NCI-H1417 treated with DMSO at 0.1 percent for 48 hours (cell line): ENCODE results near the gene TMPRSS15.
"Not testable (repeated sequence)": the region's sequence is repeated elsewhere in the genome, so short reads cannot be mapped to it uniquely, and the experiment has no call there.

Experiments used
- DNase-seq: peaks from one replicate; lab custom pipeline; 2025; lab: John Stamatoyannopoulos, UW

Gene TMPRSS15

DNA sequence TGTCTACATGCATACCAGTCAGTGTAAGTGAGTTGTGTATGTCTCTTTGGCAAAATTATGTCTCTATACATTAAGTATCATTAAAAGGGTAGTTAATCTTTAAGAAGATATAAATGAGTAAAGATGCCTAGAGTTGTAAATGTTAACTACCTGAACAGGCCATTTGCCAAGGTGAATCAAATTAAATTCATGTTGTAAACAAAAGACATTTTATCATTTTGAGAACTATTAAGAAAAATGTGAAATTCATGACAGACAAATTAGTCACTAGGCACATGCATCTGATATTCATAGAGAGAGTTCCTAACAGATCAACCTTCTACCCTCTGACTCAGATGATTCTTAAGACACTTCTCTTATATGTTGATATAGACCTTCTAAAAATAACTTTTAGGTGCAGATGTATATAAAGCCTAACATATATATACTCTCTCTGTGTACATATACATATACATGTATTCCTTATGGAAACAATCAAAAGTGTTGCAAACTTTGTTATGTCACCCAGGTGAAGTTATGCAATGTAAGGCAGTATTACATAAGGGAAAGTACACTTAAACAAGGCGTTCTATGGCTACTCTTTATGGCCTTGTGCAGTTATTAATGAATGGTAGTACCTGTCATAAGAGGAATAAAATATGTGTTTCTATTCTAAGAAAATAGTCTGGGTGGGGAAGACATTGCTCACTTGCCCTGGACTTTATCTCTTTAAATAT lies at the start of gene TMPRSS15:
TSS of gene TMPRSS15 (minus strand) at position 51 of the 716 bp plus-strand sequence. CDS start 163 bp downstream, outside the sequence.
- no peak for DNase-seq

DNA sequence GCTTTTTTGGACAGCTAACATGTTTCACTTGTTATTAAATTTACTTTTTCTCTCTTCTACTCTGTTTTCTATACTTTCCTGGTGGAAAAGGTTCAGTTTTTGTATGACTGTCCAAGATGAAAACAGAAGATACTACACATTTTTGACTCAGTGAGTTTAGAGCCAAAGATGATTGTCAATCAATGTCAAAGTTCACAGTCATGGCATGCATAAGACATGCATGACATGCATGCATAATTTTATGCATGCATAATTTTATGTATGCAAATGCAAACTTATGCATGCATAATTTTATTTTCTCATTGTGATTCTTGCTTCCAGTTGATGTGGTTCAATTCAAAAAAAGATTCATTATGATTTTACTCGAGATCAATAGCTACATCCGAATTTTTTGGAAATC lies 48.1 kb upstream of the TMPRSS15 start:
- DNase-seq, result no peak

DNA sequence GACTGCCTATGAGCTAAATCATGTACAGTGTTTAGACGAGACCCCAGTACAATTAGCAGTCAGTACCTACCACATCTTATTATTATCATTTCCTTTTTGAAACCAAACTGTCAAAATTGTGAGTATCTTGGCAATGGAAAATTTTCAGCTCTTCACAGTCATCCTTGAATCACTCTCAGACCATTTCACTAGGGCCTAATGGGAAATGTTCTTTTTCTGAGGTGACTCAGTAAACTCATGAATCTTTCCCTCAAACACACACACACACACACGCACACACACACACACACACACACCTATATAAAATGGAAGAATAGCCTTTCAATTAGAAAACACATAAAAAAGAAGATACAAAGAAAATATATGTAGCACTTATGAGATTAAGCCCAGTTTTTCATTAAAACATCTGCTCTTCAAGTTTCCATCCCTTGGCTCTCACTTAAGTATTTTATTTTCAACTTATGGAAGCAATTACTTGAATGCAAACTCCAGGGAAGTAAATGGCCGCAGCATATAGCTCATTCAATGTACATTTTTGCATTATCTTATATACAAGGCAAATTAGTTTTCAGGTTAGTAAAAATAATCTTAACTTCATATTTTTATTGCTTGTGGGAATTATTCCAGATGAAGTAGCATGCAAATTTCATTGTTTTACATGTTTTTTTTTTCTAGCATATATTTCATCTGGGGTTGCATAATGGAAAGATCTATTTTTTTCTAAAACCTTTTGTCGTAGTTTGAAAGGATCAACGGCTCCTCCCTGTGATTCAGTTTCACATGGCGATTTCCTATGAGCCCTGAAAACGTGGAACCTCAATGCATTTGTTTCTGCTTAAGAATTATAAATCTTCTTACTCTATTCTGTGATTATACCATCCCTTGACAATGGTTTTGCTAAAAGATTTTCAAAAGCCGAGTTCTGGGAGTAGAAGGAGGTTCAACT lies 46.3 kb upstream of the TMPRSS15 start:
- DNase-seq, result no peak

GRCh38 chr21:18443701-18444100 lies 40.1 kb upstream of the TMPRSS15 start:
- no peak for DNase-seq

DNA sequence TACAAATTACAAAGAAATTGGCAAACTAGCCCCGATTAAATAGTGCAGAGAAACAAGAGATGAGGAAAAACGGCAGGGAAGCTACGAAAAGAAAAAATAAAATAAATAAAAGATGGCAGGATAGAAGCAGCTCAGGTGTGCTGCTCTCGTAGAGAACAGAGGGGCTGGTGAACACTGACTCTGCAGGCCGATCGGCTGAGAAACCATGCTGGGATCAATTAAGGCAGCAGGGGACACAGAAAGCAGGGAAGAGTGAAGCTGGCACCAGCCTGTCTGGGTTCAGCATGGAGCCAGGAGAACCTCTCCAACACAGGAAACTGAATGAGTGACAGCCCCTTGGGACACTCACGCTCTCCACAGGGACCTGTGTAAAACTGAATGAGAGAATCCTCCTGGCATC lies 39.5 kb upstream of the TMPRSS15 start:
- peak; percentile 32 for DNase-seq

- DNase-seq, result no peak
Measured at GRCh38 chr21:18430341-18430740, 26.8 kb upstream of the TMPRSS15 start.

DNA sequence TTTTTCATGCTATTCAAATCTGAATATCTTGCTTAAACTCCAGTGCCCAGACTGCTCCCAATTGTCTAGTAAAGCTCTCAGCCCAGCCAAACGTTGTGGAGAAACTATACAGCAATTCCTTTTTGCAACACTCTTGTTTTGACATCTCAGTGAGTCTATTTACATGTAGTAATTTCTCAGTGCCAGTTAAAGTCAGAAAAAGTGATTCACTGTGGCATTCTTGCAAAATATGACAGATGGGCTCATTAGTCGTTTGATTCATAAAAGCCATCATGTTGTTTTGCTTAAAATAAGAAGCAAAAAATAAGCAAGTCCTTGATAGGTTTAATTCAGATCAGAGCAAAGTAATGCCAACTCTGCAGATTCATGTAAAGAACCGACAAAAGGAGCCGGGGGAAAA lies 20.7 kb upstream of the TMPRSS15 start:
- DNase-seq, result no peak

- DNase-seq, result no peak
Measured at GRCh38 chr21:18417141-18417790, 13.7 kb upstream of the TMPRSS15 start.

DNA sequence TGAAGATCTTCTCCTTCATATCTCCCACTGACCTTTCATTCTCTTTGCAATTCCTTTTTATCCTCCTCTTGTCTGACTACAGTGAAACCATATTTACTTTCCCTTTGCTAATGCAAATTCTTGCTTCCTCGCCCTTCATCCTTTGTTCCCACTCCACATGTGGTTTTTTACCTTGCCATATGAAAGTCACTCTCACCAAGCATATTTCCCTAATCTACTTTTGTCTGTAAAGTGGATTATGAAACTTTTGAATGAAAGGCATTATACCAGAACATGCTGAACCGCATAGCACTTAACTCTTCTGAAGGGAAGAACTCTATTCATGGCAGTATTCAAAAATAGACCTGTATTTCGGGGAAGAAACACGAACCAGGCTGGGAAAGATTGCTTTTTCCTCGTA lies 8.0 kb upstream of the TMPRSS15 start:
- DNase-seq, result no peak

DNA sequence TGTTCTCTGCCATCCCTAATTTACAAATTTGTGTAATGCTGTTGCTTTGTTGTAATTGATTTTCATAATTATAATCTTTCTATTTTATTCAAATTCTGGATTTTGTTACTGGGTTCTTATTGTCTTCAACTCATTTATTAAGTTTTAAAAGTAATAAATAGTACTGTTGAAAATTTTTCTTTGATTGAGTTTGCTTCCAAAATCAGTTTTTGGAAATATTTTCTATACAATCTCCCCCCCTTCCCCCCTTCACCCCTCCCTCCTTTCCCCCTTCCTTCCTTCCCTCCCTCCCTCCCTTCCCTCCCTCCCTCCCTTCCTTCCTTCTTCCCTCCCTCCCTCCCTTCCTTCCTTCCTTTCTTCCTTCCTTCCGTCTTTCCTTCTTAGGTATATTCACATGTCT lies 6.0 kb upstream of the TMPRSS15 start:
- DNase-seq, result no peak

DNA sequence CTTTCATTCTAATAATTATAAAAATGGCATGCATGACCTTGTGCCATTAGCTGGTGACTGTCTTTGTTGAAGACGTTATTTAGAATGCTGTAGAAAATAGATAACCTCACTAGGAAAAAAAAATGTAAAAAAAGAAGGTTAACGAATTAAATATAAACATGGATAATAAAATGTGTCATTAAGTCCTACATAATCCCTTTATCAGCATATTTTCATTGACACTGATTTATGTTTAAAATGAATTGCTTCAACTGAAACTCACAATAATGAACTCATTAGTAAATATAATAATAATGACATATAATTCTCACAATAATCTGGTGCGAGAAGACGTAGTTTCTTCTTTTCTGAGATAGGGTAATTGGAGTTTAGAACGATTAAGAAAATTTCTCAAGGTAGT lies 4.7 kb downstream of the TMPRSS15 start:
- no peak for DNase-seq

DNA sequence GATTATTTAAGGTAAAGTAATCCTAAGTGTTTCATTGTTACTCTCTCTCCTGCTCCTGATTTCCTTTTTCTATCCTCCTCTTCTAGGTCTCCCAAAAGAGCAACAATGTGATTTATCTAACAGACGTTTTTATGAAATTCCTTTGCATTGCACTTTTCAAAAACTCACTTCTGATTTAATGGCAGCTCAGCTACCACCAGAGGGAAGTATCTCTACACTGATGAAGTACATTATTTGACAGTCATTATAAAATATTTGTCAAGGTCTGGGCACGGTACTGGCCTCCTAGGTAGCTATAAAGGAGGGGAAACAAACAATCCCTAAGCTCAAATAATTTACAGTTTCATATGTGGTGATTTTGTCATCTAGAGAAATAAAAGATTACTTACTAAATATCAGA lies 15.6 kb downstream of the TMPRSS15 start:
- DNase-seq, result no peak

DNA sequence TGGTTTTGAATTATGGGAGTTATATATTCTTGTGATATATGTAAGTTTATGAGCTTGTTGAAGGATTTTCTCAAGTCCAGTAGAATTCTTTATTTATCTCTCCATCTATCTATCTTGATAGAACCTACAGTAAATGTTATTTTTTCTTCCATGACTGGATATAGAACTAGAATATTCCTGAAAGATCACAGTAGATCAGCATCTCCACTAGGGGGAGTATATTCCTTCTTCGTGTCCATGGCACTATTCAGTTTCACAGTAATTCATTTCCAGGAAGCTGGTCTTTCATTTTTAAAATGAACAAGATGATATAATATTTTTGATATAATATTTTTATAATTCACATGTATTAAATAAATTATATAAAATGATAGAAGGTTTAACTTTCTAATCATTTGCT lies 18.8 kb downstream of the TMPRSS15 start:
- DNase-seq, result peak; percentile 20

DNA sequence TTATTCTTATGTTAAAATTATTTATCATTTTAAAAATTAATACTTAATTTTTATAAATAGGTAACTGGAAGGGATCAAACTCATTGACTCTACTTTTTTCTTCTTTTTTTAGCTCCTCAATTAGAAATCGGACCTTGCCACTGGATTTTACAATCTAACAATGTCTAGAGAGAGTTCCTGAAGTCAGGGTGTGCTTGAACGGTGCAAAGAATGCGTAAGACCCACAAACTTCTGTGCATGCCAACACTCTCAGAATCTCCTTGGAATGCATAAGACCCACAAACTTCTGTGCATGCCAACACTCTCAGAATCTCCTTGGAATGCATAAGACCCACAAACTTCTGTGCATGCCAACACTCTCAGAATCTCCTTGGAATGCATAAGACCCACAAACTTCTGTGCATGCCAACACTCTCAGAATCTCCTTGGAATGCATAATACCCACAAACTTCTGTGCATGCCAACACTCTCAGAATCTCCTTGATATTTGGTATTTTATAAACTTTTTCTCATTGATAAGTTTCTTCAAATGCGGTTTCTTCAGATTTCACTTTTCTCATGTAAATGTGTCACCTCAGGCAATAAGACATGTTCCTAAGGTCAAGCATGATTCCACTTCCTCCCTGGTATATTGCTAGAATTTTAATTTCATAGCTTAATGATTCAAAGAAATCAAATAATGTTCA lies 20.5 kb downstream of the TMPRSS15 start:
- not testable (repeated sequence) for DNase-seq

- DNase-seq, result no peak
Measured at GRCh38 chr21:18382141-18382540, 21.4 kb downstream of the TMPRSS15 start.

- no peak for DNase-seq
Measured at GRCh38 chr21:18373606-18374005, 30.0 kb downstream of the TMPRSS15 start.

DNA sequence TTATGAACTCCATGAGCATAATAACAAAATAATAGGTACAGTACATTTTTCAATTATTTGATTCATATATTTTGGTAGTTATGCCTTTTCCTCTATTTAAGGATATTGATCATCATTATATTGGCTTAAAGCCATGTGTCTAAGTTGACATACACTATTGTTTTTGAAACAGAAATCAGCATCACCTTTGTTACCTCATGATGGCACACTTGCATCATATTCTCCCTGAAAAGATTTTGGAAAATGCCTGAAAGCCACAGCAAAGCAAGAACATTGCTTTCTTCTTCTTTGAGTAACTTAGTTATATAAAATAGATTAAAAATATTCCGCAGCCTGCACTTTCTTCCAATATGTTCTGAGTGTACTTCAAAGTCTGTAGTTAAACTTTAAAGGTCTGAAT lies 33.3 kb downstream of the TMPRSS15 start:
- no peak for DNase-seq

DNA sequence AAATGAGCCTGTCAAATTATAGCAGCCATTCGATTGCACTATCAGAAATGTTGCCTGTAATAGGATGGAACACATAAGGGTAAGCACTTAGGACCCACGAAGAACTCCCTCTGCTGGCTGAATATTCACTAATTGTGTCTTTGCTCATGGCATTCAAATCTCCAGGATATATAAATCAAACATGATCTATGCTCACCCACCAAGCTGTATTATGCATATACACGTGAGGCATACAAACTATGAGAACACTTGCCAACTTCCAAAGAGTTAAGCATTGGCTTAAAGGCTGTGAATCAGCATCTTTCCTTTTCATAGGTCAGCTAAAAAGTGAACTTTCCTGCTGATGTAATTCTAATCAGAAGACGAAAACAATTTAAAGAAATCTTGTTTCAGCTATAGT lies 34.5 kb downstream of the TMPRSS15 start:
- DNase-seq, result no peak

- DNase-seq, result no peak
Measured at GRCh38 chr21:18368205-18368604, 35.4 kb downstream of the TMPRSS15 start.

GRCh38 chr21:18356801-18357200 lies 46.8 kb downstream of the TMPRSS15 start:
- no peak for DNase-seq

DNA sequence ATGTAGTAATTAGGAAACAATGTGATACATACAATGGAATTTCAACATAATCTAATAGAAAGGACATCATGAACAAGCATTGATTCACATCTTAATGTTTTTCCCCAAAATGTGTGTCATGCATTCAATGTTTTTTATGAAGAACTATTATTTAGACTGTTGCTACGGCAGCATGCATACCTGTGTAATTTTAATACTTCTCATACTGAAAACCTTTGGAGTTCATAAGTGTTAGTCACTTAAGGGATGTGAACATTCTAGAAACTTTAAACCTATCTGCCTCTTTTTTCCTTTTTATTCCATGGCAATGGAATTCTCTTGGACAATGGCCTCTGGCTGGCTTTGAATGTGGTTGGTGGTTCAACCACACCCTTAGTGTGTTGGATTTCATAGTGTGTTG lies 48.6 kb downstream of the TMPRSS15 start:
- no peak for DNase-seq

DNA sequence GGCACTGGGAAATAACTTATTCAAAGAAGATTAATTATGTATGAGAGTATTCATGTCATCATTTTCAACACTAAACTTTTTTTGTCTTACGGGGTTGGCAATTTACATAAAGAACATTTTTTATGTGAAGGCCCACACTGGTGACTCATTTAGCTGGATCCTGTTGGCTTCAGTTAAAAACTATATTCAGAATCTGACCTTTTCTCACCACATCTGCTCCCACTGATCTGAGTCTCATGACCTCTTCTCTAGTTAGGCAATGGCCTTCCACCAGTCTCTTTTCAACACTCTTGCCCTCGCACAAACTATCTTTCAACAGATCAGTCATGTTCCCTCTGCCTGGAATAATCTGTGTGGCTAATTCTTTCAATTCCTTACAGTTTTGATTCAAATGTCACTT lies 53.4 kb downstream of the TMPRSS15 start:
- no peak for DNase-seq
